Measurements from ENCODE around the gene KLHL3. TPM values are rescaled to one million over a fixed set of nuclear protein-coding genes. Genes with fewer than 3 reads are reported as not detected.

KLHL3 gene
- total RNA-seq, 2 donors from 2014 or later = 24.6 to 38.2 TPM

DNA sequence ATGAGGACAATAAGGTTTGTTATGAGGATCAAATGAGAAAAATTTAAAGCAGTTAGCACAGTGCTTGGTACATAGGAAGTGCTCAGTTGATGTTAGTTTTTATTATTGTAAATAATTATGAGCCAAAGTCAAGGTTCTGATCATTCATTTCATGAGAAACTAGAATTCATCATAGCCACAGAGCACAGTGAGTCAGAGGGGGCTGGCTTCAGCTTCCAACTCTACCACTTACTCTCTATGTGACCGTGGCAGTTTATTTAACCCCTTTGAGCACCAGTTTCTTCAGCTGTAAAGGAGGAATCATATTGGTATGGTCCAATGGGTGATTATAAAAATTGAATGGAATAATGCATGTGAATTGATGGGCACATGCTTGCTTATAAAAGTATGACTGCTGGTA lies 39.4 kb downstream of the KLHL3 start:
- Histone ChIP-seq H3K27ac (peak overlapping the region in 1 of 2 donors; percentile 32), H3K36me3 (peaks cover 41% of the 10 kb centered on the region), H3K27me3 (no peaks in the 10 kb centered on the region), H3K9me3 (no peaks in the 10 kb centered on the region), H3K4me1 (peaks cover 0 to 45% of the 10 kb centered on the region in 2 donors), H3K4me3 (no peak overlapping the region)
- TF ChIP-seq, protein P1, sequence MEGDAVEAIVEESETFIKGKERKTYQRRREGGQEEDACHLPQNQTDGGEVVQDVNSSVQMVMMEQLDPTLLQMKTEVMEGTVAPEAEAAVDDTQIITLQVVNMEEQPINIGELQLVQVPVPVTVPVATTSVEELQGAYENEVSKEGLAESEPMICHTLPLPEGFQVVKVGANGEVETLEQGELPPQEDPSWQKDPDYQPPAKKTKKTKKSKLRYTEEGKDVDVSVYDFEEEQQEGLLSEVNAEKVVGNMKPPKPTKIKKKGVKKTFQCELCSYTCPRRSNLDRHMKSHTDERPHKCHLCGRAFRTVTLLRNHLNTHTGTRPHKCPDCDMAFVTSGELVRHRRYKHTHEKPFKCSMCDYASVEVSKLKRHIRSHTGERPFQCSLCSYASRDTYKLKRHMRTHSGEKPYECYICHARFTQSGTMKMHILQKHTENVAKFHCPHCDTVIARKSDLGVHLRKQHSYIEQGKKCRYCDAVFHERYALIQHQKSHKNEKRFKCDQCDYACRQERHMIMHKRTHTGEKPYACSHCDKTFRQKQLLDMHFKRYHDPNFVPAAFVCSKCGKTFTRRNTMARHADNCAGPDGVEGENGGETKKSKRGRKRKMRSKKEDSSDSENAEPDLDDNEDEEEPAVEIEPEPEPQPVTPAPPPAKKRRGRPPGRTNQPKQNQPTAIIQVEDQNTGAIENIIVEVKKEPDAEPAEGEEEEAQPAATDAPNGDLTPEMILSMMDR (IDR thresholded peaks at IDR 0.05) = no peak
- DNase-seq (ENCODE audit: low spot score) = no peak

DNA sequence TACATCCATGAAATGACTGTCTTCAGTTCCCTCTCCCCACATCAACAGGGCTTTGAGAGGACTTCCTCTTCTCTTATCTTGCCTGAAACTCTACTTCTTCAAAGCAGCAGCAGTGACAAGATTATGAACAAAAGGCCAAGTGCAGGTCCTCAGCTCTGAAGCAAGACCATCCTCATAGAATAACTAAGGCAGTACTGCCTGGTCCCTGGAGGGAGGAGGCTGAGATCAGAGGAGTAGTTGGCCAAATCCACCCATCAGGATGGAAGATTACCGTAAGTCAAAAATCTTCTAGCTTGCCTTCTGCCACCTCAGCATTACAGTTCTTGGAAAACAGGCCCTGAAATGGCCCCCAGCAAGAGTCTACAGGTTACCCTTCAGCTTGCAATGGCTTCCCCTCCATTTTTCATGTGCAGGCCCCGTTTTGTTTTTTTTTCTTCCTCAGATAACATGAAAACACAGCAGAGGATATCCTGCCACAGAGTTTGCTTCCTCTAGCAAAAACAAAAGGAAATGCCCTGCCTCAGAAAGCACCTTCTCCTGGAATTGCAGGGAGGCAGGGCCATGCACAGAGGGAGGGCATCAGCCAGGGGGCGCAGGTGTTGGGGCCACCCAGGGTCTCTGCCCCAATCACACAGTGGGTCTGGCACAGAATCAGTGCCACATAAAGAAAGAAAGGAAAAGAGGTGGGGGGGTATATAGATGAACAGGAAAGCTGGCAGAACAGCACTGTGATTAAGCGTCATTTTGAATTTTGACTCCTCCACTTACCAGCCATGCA lies 40.0 kb downstream of the KLHL3 start:
- H3K9me3 ChIP-seq = no peaks in the 10 kb centered on the region
- H3K27ac ChIP-seq = peak overlapping the region in 1 of 2 donors; percentile 32
- H3K4me3 ChIP-seq = no peak overlapping the region
- DNase-seq (ENCODE audit: low spot score) = no peak
- TF ChIP-seq, protein P1 (IDR thresholded peaks at IDR 0.05) = peak in 1 of 2 donors; percentile 34
- peaks cover 0 to 45% of the 10 kb centered on the region in 2 donors for H3K4me1 ChIP-seq
- H3K36me3 ChIP-seq = peaks cover 41% of the 10 kb centered on the region
- H3K27me3 ChIP-seq = no peaks in the 10 kb centered on the region

DNA sequence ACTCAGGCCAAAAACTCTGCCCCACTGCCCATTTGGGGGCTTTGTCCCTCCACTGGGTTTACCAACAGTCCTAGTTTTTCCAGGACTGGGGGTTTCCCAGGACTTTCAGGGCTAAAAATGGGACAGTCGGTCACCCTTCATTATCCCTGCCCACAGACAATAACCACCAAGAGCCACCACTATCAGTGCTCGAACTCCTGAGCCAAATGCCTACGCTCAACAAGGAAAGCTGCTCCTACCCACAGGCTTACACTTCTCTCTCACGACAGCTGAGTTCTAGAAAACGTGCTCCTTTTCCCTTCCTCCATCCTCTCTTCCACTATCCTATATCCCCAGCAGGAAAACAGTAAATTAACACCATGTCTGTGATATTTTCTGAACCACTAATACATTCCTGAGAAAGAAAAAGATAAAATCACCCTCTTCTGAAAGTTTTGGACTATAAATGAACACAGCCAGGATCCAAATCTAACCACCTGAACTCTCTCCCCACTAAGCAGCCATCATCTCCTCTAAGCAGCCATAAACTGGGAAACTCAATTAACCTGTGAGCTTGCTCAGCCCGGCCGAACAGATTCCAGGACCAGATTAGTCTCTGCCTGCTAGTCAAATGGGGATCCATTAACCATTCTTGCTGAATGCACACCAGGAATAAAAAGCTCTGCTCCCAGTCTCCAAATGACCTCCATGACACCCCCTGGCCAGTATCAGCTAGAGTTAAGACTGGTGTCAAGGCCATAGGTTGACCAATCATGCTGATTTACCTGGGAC lies 41.8 kb downstream of the KLHL3 start:
- H3K4me3 ChIP-seq = no peak overlapping the region
- peaks cover 0 to 31% of the 10 kb centered on the region in 2 donors for H3K4me1 ChIP-seq
- no peak overlapping the region for H3K27ac ChIP-seq
- peaks cover 44% of the 10 kb centered on the region for H3K36me3 ChIP-seq
- TF ChIP-seq, protein P1 (IDR thresholded peaks at IDR 0.05) = no peak
- no peaks in the 10 kb centered on the region for H3K27me3 ChIP-seq
- no peak for DNase-seq (ENCODE audit: low spot score)
- no peaks in the 10 kb centered on the region for H3K9me3 ChIP-seq

DNA sequence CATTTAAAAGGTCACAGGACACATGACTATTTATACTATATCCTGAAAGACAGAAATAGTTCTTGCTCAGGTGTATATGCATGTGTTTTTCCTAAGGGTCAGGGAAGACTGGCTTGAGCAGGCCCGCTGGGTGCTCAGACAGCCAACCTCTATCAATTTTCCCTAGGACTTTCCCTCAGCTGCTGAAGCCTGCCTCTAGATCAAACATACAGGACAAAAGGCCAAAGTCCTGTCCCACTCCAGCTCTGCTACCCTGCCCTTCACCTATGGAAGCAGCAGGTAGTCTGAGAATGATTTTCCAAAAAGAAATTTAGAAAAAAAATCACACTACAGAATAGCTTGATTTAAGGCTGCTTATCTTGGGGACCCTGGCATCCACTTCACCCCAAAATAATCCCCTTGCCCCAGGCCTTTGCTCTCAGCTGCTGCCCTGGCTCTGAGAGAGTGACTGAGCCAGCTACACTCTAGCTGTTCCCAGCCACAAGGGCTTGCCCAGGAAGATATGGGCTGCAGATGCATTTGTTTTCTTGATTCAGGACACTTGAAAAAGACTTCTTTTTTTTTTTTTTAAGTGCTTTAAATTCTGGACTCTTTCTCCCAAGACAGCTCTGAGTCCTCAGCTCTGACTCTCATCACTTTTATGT lies 42.5 kb downstream of the KLHL3 start:
- no peak for DNase-seq (ENCODE audit: low spot score)
- peaks cover 0 to 30% of the 10 kb centered on the region in 2 donors for H3K4me1 ChIP-seq
- H3K4me3 ChIP-seq = no peak overlapping the region
- no peaks in the 10 kb centered on the region for H3K27me3 ChIP-seq
- TF ChIP-seq, protein P1 (IDR thresholded peaks at IDR 0.05) = no peak
- H3K27ac ChIP-seq = no peak overlapping the region
- no peaks in the 10 kb centered on the region for H3K9me3 ChIP-seq
- peaks cover 43% of the 10 kb centered on the region for H3K36me3 ChIP-seq

DNA sequence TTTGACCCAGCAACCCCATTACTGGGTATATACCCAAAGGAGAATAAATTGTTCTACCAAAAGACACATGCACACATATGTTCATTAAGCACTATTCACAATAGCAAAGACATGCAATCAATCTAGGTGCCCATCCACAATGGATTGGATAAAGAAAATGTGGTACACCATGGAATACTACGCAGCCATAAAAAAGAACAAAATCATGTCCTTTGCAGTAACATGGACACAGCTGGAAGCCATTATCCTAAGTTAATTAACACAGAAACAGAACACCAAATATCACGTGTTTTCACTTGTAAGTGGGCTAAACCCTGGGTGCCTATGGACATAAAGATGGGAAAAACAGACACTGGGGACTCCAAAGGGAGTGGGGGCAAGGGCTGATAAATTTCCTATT lies 46.6 kb downstream of the KLHL3 start:
- Histone ChIP-seq H3K27me3 (no peaks in the 10 kb centered on the region), H3K36me3 (peaks cover 27% of the 10 kb centered on the region), H3K4me3 (no peak overlapping the region), H3K9me3 (no peaks in the 10 kb centered on the region), H3K27ac (no peak overlapping the region), H3K4me1 (peaks cover 0 to 9% of the 10 kb centered on the region in 2 donors)
- TF ChIP-seq, protein P1 (IDR thresholded peaks at IDR 0.05) = no peak
- no peak for DNase-seq (ENCODE audit: low spot score)
